ENCODE results near the gene PLA2G6. TPM values are rescaled to one million over a fixed set of nuclear protein-coding genes. Genes with fewer than 3 reads are reported as not detected.
"Not testable (repeated sequence)": the region's sequence is repeated elsewhere in the genome, so short reads cannot be mapped to it uniquely, and the experiment has no call there.

PLA2G6 gene
- total and polyA plus RNA-seq, 2 of the 13 experiments (the other 11 are each of a cell fraction or from before 2014, with no cell fraction given) = 4.8 to 11.5 TPM

DNA sequence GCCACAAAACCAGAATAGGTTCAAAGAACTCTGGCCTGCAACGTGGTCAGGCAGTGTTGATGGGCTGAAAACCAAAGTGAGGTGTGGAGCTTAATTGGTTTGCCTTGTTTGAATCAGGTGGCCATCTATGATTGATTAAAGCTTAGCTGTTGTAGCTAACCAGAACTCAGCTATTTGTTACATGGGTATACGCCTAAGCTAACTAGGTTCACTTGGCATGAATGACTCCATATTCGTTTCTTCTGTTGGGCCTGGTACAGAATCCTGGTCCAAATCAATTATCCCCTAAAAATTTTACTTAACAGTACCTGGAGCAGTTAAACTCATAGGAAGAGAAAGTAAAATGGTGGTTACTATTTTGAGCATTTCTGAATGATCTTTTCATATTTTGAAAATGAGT is 63.4 kb downstream of the PLA2G6 start (continued):
- TF ChIP-seq, protein P1, sequence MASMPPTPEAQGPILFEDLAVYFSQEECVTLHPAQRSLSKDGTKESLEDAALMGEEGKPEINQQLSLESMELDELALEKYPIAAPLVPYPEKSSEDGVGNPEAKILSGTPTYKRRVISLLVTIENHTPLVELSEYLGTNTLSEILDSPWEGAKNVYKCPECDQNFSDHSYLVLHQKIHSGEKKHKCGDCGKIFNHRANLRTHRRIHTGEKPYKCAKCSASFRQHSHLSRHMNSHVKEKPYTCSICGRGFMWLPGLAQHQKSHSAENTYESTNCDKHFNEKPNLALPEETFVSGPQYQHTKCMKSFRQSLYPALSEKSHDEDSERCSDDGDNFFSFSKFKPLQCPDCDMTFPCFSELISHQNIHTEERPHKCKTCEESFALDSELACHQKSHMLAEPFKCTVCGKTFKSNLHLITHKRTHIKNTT (CRISPR knock-in tag; IDR thresholded peaks at IDR 0.05) = no peak
- no peak for TF ChIP-seq SRF (IDR thresholded peaks at IDR 0.05; ENCODE audit: low read depth, low read length)

DNA sequence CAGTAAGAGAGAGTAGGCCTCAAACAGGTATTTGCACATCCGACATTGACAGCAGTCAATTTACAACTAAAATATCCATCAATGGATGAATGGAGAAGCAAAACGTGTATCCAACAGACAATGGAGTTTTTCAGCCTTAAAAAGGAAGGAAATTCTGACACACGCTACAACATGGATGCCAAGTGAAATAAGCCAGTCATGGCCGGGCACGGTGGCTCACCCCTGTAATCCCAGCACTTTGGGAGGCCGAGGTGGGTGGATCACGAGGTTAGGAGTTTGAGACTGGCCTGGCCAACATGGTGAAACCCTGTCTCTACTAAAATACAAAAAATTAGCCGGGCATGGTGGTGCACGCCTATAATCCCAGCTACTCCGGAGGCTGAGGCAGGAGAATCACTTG is 64.1 kb downstream of the PLA2G6 start:
- FAIRE-seq; H3K27ac ChIP-seq (ENCODE audit: extremely low read length, insufficient read depth, low read length); H3K4me2 ChIP-seq (ENCODE audit: low read depth, low read length); DNase-seq (ENCODE audit: low spot score); H3K79me2 ChIP-seq (ENCODE audit: insufficient read depth, low read length); H2AFZ ChIP-seq (ENCODE audit: low read length); intact Hi-C loops (cut with micrococcal nuclease; ENCODE audit: unreplicated experiment); H3K36me3 ChIP-seq (replicated peaks in 1 of 2; ENCODE audit: control insufficient read depth in 1 of 2, insufficient read depth in 2 of 2, low read length in 2 of 2); POLR2A ChIA-PET; H4K20me1 ChIP-seq (ENCODE audit: insufficient read depth, low read length); BruUV-seq (replicated peaks); H3K27me3 ChIP-seq (ENCODE audit: control insufficient read depth in 1 of 2, insufficient read depth in 2 of 2, low read length in 2 of 2); H3K9ac ChIP-seq (ENCODE audit: insufficient read depth, low read depth, low read length); H3K9me3 ChIP-seq (ENCODE audit: low read length); CTCF ChIA-PET (ENCODE audit: low intra/inter-chr PET ratio, low total read pairs); ATAC-seq; H3K4me3 ChIP-seq (replicated peaks in 1 of 3; ENCODE audit: insufficient read depth in 1 of 3, low read depth in 2 of 3, low read length in 3 of 3): not testable (repeated sequence)
- in situ Hi-C loops (cut with HindIII; ENCODE audit: extremely low pct_ligation_motif_present, low pct_unique_long_range_greater_than_20kb) = loop anchor here (10.0 kb wide), 1 partner anchor 87 kb away; the partner anchor contains the start of gene MAFF
- 90% methylated on average over 10 of the region's 10 CpGs for WGBS (ENCODE audit: low lambda C conversion rate)
- peaks cover 13% of the 10 kb centered on the region for H3K4me1 ChIP-seq (ENCODE audit: insufficient read depth, low read length)

DNA sequence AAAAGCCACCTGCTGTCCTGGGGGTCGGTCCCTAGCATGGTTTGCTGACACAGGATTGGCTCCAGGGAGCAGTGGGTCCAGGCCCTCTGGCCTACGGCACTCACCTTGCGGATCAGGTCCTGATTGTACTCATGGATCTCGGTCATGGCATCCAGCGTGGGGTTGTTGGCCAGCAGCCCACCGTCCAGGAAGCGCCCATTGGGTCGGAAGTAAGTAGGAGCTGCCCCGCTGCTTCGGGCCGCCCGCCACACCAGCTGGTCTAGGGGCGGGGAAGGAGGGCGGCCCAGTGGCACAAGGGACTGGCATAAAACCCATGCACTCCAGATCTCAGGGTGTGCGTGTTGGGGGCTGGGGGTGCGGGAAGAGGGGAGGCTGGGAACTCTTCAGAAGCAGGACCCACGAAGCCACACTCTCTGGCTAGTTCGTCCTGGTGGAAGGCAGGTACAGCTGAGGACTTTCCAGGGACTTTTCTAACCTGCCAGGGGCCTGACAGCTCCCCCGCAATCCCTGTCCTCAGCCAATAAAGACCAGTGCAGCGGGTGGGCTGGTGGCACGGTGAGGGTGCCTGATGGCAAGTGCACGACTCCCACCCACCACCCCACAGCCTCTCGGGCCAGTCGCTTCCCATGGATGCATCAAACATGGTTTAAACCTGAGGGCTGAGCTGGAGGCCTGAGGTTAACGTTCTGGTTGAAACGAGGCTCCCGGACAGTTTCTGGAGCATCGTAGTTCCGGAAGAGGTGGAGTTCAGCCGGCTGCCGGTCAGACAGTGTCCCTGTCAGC is 66.0 kb downstream of the PLA2G6 start:
- FAIRE-seq (no peak), ATAC-seq (no peak), DNase-seq (ENCODE audit: low spot score) (no peak)
- Histone ChIP-seq H3K36me3 (replicated peaks in 1 of 2; ENCODE audit: control insufficient read depth in 1 of 2, insufficient read depth in 2 of 2, low read length in 2 of 2) (no peaks in the 10 kb centered on the region), H3K27me3 (ENCODE audit: control insufficient read depth in 1 of 2, insufficient read depth in 2 of 2, low read length in 2 of 2) (no peaks in the 10 kb centered on the region), H4K20me1 (ENCODE audit: insufficient read depth, low read length) (no peaks in the 10 kb centered on the region), H3K79me2 (ENCODE audit: insufficient read depth, low read length) (no peaks in the 10 kb centered on the region), H3K4me3 (replicated peaks in 1 of 3; ENCODE audit: insufficient read depth in 1 of 3, low read depth in 2 of 3, low read length in 3 of 3) (no peak overlapping the region), H3K4me1 (ENCODE audit: insufficient read depth, low read length) (peaks cover 33% of the 10 kb centered on the region), H3K9ac (ENCODE audit: insufficient read depth, low read depth, low read length) (no peak overlapping the region), H2AFZ (ENCODE audit: low read length) (no peak overlapping the region), H3K4me2 (ENCODE audit: low read depth, low read length) (no peak overlapping the region), H3K27ac (ENCODE audit: extremely low read length, insufficient read depth, low read length) (no peak overlapping the region), H3K9me3 (ENCODE audit: low read length) (no peaks in the 10 kb centered on the region)
- ChIA-PET CTCF (ENCODE audit: low intra/inter-chr PET ratio, low total read pairs) (no interaction called here), POLR2A (no interaction called here)
- WGBS (ENCODE audit: low lambda C conversion rate) = 84% methylated on average over 11 of the region's 31 CpGs
- intact Hi-C loops (cut with micrococcal nuclease; ENCODE audit: unreplicated experiment) = no loop called here
- in situ Hi-C loops (cut with HindIII; ENCODE audit: extremely low pct_ligation_motif_present, low pct_unique_long_range_greater_than_20kb) = loop anchor here (10.0 kb wide), 1 partner anchor 89 kb away; the partner anchor contains the start of gene MAFF
- TF ChIP-seq AGO2 (optimal IDR thresholded peaks at IDR 0.05; ENCODE audit: low read depth, low read length) = peak; percentile 17
- TF ChIP-seq, protein P2, sequence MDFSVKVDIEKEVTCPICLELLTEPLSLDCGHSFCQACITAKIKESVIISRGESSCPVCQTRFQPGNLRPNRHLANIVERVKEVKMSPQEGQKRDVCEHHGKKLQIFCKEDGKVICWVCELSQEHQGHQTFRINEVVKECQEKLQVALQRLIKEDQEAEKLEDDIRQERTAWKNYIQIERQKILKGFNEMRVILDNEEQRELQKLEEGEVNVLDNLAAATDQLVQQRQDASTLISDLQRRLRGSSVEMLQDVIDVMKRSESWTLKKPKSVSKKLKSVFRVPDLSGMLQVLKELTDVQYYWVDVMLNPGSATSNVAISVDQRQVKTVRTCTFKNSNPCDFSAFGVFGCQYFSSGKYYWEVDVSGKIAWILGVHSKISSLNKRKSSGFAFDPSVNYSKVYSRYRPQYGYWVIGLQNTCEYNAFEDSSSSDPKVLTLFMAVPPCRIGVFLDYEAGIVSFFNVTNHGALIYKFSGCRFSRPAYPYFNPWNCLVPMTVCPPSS (IDR thresholded peaks at IDR 0.05) = no peak
- no TSS peak for BruUV-seq (replicated peaks)
